GM06990 (cell line): ENCODE results near the gene DQX1.
A peak's percentile ranks its signal among the peaks of the same experiment; 100 is the strongest.

Experiments used
- DNase-seq: peaks from one replicate; pipeline ENCODE4 v3.0.0-alpha.2; 2011; ENCODE audit not compliant: insufficient read length; ENCODE audit errors: extremely low read depth
- H3K27me3 ChIP-seq: replicated peaks from 2 replicates; pipeline ENCODE4 v1.6.0; 2011; ENCODE audit warnings: low read length; ENCODE audit not compliant: control insufficient read depth, insufficient read depth
- H3K36me3 ChIP-seq: 2 replicates; pipeline ENCODE4 v1.5.1; 2011; ENCODE audit warnings: low read length; ENCODE audit not compliant: control insufficient read depth, insufficient read depth
- H3K4me3 ChIP-seq: replicated peaks from 2 replicates; pipeline ENCODE4 v1.5.1; 2011; ENCODE audit warnings: low read depth, mild to moderate bottlenecking, control low read depth, low read length
- TF ChIP-seq, protein P1 (sequence below): IDR thresholded peaks from 2 replicates; pipeline ENCODE4 v1.5.1; 2011; ENCODE audit warnings: low read length, control low read depth, mild to moderate bottlenecking, inconsistent platforms; ENCODE audit not compliant: insufficient read depth, poor library complexity, severe bottlenecking

Gene DQX1

DNA sequence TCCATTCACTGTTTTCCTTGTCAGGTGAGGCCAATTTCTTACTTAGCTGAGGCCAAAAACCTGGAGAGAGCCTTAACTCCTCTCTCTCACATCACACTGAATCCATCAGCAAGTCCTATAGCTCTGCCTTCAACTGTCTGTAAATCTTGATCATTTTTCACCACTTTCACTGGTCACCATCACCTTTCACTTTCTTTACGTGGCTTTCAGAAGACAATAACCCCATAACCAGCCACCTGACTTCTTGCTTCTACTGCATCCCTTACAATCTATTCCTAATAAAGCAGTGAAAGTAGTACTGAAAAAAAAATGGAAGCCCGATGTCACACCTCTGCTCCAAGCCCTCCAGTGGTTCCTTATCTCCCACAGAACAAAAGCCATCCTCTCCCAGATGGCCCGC lies 20.0 kb upstream of the DQX1 start:
- H3K36me3 ChIP-seq, result no peaks in the 10 kb centered on the region; the same call in none of the 2 replicates
- no peak overlapping the region for H3K4me3 ChIP-seq
- H3K27me3 ChIP-seq, result no peaks in the 10 kb centered on the region
- TF ChIP-seq, protein P1, sequence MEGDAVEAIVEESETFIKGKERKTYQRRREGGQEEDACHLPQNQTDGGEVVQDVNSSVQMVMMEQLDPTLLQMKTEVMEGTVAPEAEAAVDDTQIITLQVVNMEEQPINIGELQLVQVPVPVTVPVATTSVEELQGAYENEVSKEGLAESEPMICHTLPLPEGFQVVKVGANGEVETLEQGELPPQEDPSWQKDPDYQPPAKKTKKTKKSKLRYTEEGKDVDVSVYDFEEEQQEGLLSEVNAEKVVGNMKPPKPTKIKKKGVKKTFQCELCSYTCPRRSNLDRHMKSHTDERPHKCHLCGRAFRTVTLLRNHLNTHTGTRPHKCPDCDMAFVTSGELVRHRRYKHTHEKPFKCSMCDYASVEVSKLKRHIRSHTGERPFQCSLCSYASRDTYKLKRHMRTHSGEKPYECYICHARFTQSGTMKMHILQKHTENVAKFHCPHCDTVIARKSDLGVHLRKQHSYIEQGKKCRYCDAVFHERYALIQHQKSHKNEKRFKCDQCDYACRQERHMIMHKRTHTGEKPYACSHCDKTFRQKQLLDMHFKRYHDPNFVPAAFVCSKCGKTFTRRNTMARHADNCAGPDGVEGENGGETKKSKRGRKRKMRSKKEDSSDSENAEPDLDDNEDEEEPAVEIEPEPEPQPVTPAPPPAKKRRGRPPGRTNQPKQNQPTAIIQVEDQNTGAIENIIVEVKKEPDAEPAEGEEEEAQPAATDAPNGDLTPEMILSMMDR, result no peak
- DNase-seq, result no peak

DNA sequence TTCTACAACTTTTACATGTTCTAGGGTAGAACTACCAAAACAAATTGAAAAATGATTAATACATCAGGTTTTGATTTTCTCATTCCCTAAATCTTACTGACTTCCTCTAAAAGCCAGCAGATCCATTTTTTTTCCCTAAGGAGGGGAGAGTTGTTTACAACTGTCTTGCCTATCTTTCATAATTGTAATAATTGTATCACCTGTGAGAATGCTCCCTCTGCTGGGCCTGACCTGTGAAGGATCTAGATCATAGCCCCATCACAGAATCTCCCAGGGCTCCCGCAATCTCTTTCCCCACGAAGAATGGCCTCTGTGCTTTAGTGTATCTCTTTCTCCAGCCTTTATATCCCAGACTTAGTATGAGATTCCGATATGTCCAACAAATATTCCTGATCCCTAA lies 18.6 kb upstream of the DQX1 start:
- TF ChIP-seq, protein P1, result peak; percentile 33
- H3K4me3 ChIP-seq, result no peak overlapping the region
- H3K27me3 ChIP-seq, result no peaks in the 10 kb centered on the region
- H3K36me3 ChIP-seq, result peaks cover 4% of the 10 kb centered on the region
- DNase-seq, result no peak

DNA sequence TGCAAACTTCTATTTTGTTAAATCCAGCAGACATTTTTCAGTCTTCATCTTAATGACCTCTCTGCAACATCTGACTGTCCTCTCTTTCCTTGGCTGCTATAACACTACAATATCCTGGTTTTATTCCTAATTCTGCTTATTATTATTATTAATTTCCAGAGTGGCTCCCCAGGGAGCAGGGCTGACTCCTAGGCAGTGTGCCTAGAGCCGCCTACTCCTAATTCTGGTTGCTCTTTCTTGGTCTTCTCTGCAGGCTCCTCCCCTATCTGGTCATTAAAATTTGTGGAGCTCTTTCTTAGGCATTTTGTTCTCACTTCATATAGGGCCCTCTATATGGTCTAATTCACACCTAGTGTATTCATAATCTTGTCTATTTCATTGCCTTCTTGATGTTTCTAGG lies 16.9 kb upstream of the DQX1 start:
- no peak for DNase-seq

GRCh38 chr2:74540291-74540690 lies 14.3 kb upstream of the DQX1 start:
- no peak for DNase-seq
- TF ChIP-seq, protein P1, result no peak
- Histone ChIP-seq H3K4me3 (no peak overlapping the region), H3K36me3 (peaks cover 12% of the 10 kb centered on the region), H3K27me3 (no peaks in the 10 kb centered on the region)

More for the DNA sequence above, 16.9 kb upstream of the DQX1 start:
- H3K27me3 ChIP-seq, result no peaks in the 10 kb centered on the region
- H3K36me3 ChIP-seq, result peaks cover 4% of the 10 kb centered on the region
- TF ChIP-seq, protein P1, result no peak
- H3K4me3 ChIP-seq, result no peak overlapping the region

DNA sequence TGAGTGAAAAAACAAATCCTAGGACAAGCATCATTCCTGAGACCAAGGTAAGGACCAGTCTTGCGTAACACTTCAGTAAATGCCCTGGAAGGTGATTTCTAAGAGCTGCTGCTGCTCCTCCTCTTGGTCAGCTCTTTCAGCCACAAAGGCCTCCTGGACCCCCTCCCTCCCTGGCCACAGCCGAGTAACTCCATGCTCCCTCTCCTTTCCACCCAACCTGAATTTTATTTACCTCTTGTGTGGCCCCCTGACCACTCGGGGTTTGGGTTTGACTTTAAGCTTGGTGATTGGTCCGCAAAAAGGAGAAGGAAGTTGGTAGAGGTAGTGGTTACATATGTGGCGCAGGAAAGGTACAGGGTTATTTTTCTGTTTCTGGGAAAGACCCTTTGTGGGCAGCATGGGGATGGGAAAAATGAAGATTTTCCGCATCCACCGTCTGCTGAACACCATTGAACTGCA lies 12.9 kb upstream of the DQX1 start:
- TF ChIP-seq, protein P1, result no peak
- Histone ChIP-seq H3K27me3 (no peaks in the 10 kb centered on the region), H3K4me3 (peak overlapping the region; percentile 9; the same call in 1 of the 2 replicates), H3K36me3 (peaks cover 21% of the 10 kb centered on the region)
- DNase-seq, result no peak

- Histone ChIP-seq H3K4me3 (no peak overlapping the region), H3K27me3 (no peaks in the 10 kb centered on the region), H3K36me3 (peaks cover 29% of the 10 kb centered on the region)
- TF ChIP-seq, protein P1, result no peak
- no peak for DNase-seq
Observed at GRCh38 chr2:74537140-74537539, 11.1 kb upstream of the DQX1 start.
